Measurements from ENCODE around the gene MAD1L1. TPM values are rescaled to one million over a fixed set of nuclear protein-coding genes. Genes with fewer than 3 reads are reported as not detected.

The MAD1L1 gene
- total and polyA plus RNA-seq, 2 of the 4 experiments (the other 2 are of a cell fraction): 29.0 to 40.9 TPM

GRCh38 chr7:2085804-2086203 is 146.9 kb downstream of the MAD1L1 start:
- H2BK120ac ChIP-seq (ENCODE audit: low read depth, low read length): no peak overlapping the region
- no peak overlapping the region for H3K9ac ChIP-seq (ENCODE audit: low read depth, low read length)
- no peak overlapping the region for H3K56ac ChIP-seq (ENCODE audit: extremely low read depth, insufficient read depth, low read length)
- H2BK20ac ChIP-seq (ENCODE audit: low read depth, low read length): no peak overlapping the region
- H3K4me3 ChIP-seq (ENCODE audit: insufficient read depth, low read depth, low read length): no peak overlapping the region
- no peaks in the 10 kb centered on the region for H3K9me3 ChIP-seq (ENCODE audit: control insufficient read depth, insufficient read depth, low read length)
- ChIA-PET POLR2A (ENCODE audit: unreplicated experiment) (no interaction called here), CTCF (no interaction called here)
- DNase-seq: no peak
- 98% methylated on average over 4 of the region's 16 CpGs; no CpG with 5 or more reads in 1 of the 2 experiments for WGBS, 2 experiments (ENCODE audit: extremely low coverage in 2 of 2, insufficient read length in 1 of 2)
- no peak overlapping the region for H2AK9ac ChIP-seq (replicated peaks; ENCODE audit: low read depth, low read length, poor library complexity)
- peaks cover 10% of the 10 kb centered on the region for H3K4me1 ChIP-seq (ENCODE audit: control insufficient read depth, insufficient read depth, low read length)
- peaks cover 19% of the 10 kb centered on the region for H3K9me1 ChIP-seq (ENCODE audit: insufficient read depth, low read length)
- H3K18ac ChIP-seq (ENCODE audit: low read depth, low read length): no peak overlapping the region
- H4K91ac ChIP-seq (ENCODE audit: insufficient read depth, low read depth, low read length): no peak overlapping the region
- no peak overlapping the region for H3K23ac ChIP-seq (ENCODE audit: low read depth, low read length)
- H3K36me3 ChIP-seq (ENCODE audit: control insufficient read depth, insufficient read depth, low read length): no peaks in the 10 kb centered on the region; the same call in 1 of the 2 replicates
- no TSS peak for BruUV-seq (replicated peaks)
- no peak for ATAC-seq (ENCODE audit: low read depth)
- no peak overlapping the region for H2BK5ac ChIP-seq (ENCODE audit: low read depth, low read length, poor library complexity, severe bottlenecking)
- H3K79me1 ChIP-seq (ENCODE audit: low read depth in 1 of 2, low read length in 2 of 2): peaks cover 0 to 22% of the 10 kb centered on the region in 2 experiments; a peak in 2 of 4 replicates
- no peak overlapping the region for H3K4me2 ChIP-seq (ENCODE audit: low read depth, low read length)
- no peak overlapping the region for H4K8ac ChIP-seq (ENCODE audit: low read depth in 2 of 2, low read length in 2 of 2)
- H4K20me1 ChIP-seq (ENCODE audit: insufficient read depth, low read length): no peaks in the 10 kb centered on the region
- no peak overlapping the region for H2AFZ ChIP-seq (replicated peaks; ENCODE audit: low read length, poor library complexity)
- no peaks in the 10 kb centered on the region for H3K27me3 ChIP-seq (ENCODE audit: control insufficient read depth, insufficient read depth, low read length)
- no peak overlapping the region for H4K5ac ChIP-seq (ENCODE audit: low read depth, low read length)
- H2BK15ac ChIP-seq (ENCODE audit: low read depth, low read length): no peak overlapping the region
- in situ Hi-C loops (cut with MboI; ENCODE audit: low sequenced_read_pairs) (no loop called here), intact Hi-C loops (cut with micrococcal nuclease) (no loop called here), dilution Hi-C loops (cut with HindIII; ENCODE audit: low sequenced_read_pairs, unreplicated experiment) (no loop called here)
- H3K27ac ChIP-seq (ENCODE audit: insufficient read depth, low read length): no peak overlapping the region
- no peak overlapping the region for H2AK5ac ChIP-seq (ENCODE audit: low read depth, low read length)
- H3K4ac ChIP-seq (ENCODE audit: low read depth, low read length): no peak overlapping the region
- TF ChIP-seq, protein P1, sequence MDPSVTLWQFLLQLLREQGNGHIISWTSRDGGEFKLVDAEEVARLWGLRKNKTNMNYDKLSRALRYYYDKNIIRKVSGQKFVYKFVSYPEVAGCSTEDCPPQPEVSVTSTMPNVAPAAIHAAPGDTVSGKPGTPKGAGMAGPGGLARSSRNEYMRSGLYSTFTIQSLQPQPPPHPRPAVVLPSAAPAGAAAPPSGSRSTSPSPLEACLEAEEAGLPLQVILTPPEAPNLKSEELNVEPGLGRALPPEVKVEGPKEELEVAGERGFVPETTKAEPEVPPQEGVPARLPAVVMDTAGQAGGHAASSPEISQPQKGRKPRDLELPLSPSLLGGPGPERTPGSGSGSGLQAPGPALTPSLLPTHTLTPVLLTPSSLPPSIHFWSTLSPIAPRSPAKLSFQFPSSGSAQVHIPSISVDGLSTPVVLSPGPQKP (IDR thresholded peaks at IDR 0.05; ENCODE audit: borderline replicate concordance, low read depth, low read length): no peak
- TF ChIP-seq, protein P2, sequence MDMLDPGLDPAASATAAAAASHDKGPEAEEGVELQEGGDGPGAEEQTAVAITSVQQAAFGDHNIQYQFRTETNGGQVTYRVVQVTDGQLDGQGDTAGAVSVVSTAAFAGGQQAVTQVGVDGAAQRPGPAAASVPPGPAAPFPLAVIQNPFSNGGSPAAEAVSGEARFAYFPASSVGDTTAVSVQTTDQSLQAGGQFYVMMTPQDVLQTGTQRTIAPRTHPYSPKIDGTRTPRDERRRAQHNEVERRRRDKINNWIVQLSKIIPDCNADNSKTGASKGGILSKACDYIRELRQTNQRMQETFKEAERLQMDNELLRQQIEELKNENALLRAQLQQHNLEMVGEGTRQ (IDR thresholded peaks at IDR 0.05; ENCODE audit: low read depth, low read length): no peak
- no peak for TF ChIP-seq FOS (IDR thresholded peaks at IDR 0.05; ENCODE audit: low read depth, low read length)
- no peak for TF ChIP-seq MAFK (IDR thresholded peaks at IDR 0.05; ENCODE audit: low read depth, low read length)
- no peak for TF ChIP-seq CEBPB (IDR thresholded peaks at IDR 0.05; ENCODE audit: low read depth, low read length)
- TF ChIP-seq RCOR1 (IDR thresholded peaks at IDR 0.05; ENCODE audit: insufficient replicate concordance, low read length): no peak
- TF ChIP-seq CHD1 (IDR thresholded peaks at IDR 0.05; ENCODE audit: low read depth, low read length): no peak
- TF ChIP-seq NFE2L2 (IDR thresholded peaks at IDR 0.05; ENCODE audit: low read depth, low read length): no peak
- TF ChIP-seq MXI1 (IDR thresholded peaks at IDR 0.05; ENCODE audit: borderline replicate concordance, low read depth, low read length): no peak
- no peak for TF ChIP-seq MAZ (IDR thresholded peaks at IDR 0.05; ENCODE audit: borderline replicate concordance, low read depth, low read length)
- TF ChIP-seq POLR2A (IDR thresholded peaks at IDR 0.05; ENCODE audit: low read depth, low read length): no peak
- TF ChIP-seq CTCF (conservative IDR thresholded peaks at IDR 0.05; ENCODE audit: low read depth, low read length): no peak
- no peak for TF ChIP-seq RAD21 (IDR thresholded peaks at IDR 0.05; ENCODE audit: low read length)
- TF ChIP-seq BHLHE40 (IDR thresholded peaks at IDR 0.05; ENCODE audit: low read depth, low read length): no peak
- H3K14ac ChIP-seq (replicated peaks; ENCODE audit: low read depth, low read length): no peak overlapping the region
